ENCODE results near the gene GNG12.
"Not testable (repeated sequence)": the region's sequence is repeated elsewhere in the genome, so short reads cannot be mapped to it uniquely, and the experiment has no call there.

GNG12 gene

DNA sequence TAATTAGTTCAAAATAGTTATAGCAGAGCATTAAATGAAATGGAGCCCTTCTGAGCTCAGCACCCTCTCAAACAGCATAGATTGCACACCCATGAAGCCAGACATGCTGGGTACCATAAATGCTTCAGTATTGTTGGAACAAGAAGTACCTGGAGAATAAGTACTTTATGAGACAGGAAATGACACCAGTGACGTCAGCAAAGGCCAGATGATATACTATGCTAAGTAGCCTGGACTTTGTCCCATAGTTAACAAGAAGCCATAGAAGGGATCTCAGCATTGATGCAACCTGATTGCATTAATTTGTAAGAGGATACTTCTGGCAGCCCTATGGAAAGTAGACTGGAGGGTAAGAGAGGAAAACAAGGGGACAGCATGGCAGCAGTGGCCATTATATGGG, 164.6 kb downstream of the GNG12 start:
- no peak overlapping the region for H3K4me2 ChIP-seq
- H3K9me3 ChIP-seq: no peaks in the 10 kb centered on the region
- no peaks in the 10 kb centered on the region for H3K27me3 ChIP-seq
- H4K20me1 ChIP-seq: no peaks in the 10 kb centered on the region
- H3K27ac ChIP-seq: no peak overlapping the region
- no peak overlapping the region for H3K4me3 ChIP-seq
- no peak overlapping the region for H3K9ac ChIP-seq
- TF ChIP-seq Cebpa-rat (IDR thresholded peaks at IDR 0.05): no peak
- no peaks in the 10 kb centered on the region for H3K4me1 ChIP-seq
- H3K36me3 ChIP-seq: no peaks in the 10 kb centered on the region

DNA sequence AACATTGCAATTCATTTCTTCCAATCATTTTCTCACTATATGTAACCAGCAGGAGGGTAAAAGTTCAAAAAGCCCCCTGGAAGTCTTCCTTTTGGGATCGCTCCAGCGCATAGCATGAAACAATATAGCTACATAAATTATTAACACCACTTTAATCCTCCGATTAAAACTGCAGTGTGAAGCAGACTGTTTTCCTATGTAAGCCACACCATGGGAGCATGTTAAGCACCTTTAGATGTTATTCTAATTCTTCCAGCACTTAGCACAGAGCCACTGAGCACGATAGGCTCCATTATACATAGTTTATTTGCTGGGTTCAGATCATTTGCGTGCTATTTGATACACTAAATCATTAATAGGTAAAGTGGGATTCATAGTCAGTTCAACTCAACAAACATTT, 166.6 kb downstream of the GNG12 start:
- no peaks in the 10 kb centered on the region for H3K9me3 ChIP-seq
- H3K27me3 ChIP-seq: no peaks in the 10 kb centered on the region
- no peak overlapping the region for H3K9ac ChIP-seq
- no peak for TF ChIP-seq Cebpa-rat (IDR thresholded peaks at IDR 0.05)
- no peak overlapping the region for H3K4me2 ChIP-seq
- no peaks in the 10 kb centered on the region for H4K20me1 ChIP-seq
- H3K36me3 ChIP-seq: no peaks in the 10 kb centered on the region
- no peak overlapping the region for H3K27ac ChIP-seq
- no peaks in the 10 kb centered on the region for H3K4me1 ChIP-seq
- H3K4me3 ChIP-seq: no peak overlapping the region

DNA sequence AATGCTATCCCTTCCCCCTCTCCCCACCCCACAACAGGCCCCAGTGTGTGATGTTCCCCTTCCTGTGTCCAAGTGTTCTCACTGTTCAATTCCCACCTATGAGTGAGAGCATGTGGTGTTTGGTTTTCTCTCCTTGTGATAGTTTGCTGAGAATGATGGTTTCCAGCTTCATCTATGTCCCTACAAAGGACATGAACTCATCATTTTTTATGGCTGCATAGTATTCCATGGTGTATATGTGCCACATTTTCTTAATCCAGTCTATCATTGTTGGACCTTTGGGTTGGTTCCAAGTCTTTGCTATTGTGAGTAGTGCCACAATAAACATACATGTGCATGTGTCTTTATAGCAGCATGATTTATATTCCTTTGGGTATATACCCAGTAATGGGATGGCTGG, 168.0 kb downstream of the GNG12 start:
- H3K4me2 ChIP-seq, H3K4me1 ChIP-seq, H4K20me1 ChIP-seq, H3K27ac ChIP-seq, H3K9ac ChIP-seq, H3K4me3 ChIP-seq, H3K9me3 ChIP-seq, H3K27me3 ChIP-seq, H3K36me3 ChIP-seq: not testable (repeated sequence)

DNA sequence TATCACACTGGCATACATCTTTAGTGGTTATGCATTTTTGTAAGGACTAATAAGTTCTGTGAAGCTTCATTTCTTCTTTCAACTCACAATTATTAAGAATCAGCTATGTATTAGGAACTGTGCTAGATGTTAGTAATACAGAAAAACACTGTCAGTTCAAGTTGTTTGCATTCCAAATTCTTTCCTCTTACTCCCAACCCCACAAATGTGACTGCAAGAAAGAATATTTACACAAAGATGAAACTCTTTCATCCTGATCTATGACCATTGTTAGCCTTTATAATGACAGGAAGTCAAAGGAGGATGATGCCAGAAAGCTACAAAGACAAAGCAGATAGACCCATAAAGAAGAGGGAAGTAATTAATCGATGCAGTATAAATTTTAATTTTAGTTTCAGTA, 169.2 kb downstream of the GNG12 start:
- no peak overlapping the region for H3K4me2 ChIP-seq
- H3K9me3 ChIP-seq: no peaks in the 10 kb centered on the region
- H3K4me1 ChIP-seq: no peaks in the 10 kb centered on the region
- no peak overlapping the region for H3K4me3 ChIP-seq
- no peaks in the 10 kb centered on the region for H4K20me1 ChIP-seq
- H3K9ac ChIP-seq: no peak overlapping the region
- TF ChIP-seq Cebpa-rat (IDR thresholded peaks at IDR 0.05): no peak
- H3K36me3 ChIP-seq: no peaks in the 10 kb centered on the region
- no peak overlapping the region for H3K27ac ChIP-seq
- H3K27me3 ChIP-seq: no peaks in the 10 kb centered on the region

DNA sequence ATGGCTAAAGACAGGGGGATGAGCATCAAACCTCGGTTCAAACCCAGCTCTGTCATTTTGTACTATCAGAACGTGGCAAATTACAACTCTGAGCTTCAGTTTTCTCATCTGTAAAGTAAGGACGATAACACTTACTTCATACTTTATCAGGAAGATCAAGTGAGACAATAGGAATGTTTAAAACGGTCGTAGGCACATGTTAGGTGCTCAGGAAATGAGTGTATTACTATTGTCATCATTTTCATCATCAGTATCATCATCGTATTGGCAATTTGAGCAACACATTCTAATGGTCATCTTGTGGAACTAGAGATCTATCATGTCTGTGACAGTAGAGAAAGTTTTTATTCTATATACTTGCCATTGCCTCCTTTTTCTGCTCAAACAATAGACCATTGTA, 170.4 kb downstream of the GNG12 start:
- H3K9ac ChIP-seq: no peak overlapping the region
- no peak for TF ChIP-seq Cebpa-rat (IDR thresholded peaks at IDR 0.05)
- H3K4me1 ChIP-seq: no peaks in the 10 kb centered on the region
- no peak overlapping the region for H3K4me2 ChIP-seq
- no peak overlapping the region for H3K4me3 ChIP-seq
- H4K20me1 ChIP-seq: no peaks in the 10 kb centered on the region
- H3K27me3 ChIP-seq: no peaks in the 10 kb centered on the region
- H3K27ac ChIP-seq: no peak overlapping the region
- H3K36me3 ChIP-seq: no peaks in the 10 kb centered on the region
- H3K9me3 ChIP-seq: no peaks in the 10 kb centered on the region

DNA sequence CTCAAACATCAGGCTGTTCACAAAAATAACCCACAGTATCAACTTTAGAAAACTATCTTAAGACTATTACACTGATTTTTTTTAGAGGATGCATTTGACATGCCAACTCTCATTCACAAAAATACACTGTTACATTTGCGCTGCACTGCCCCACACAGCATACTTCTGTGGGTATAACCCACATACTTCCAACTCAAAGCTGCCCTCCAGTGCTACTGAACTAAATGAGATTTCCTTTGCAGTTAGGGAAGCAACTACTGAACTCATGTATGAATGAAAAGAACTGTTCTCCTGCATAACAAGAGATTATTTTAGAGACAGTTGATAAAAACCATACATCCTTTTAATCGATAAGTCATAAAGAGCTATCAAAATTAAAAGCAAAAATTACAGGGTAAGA, 174.0 kb downstream of the GNG12 start:
- no peak overlapping the region for H3K4me2 ChIP-seq
- H3K4me1 ChIP-seq: no peaks in the 10 kb centered on the region
- H4K20me1 ChIP-seq: no peaks in the 10 kb centered on the region
- H3K4me3 ChIP-seq: no peak overlapping the region
- no peaks in the 10 kb centered on the region for H3K9me3 ChIP-seq
- no peaks in the 10 kb centered on the region for H3K36me3 ChIP-seq
- H3K27ac ChIP-seq: no peak overlapping the region
- TF ChIP-seq Cebpa-rat (IDR thresholded peaks at IDR 0.05): no peak
- H3K27me3 ChIP-seq: no peaks in the 10 kb centered on the region
- H3K9ac ChIP-seq: no peak overlapping the region

DNA sequence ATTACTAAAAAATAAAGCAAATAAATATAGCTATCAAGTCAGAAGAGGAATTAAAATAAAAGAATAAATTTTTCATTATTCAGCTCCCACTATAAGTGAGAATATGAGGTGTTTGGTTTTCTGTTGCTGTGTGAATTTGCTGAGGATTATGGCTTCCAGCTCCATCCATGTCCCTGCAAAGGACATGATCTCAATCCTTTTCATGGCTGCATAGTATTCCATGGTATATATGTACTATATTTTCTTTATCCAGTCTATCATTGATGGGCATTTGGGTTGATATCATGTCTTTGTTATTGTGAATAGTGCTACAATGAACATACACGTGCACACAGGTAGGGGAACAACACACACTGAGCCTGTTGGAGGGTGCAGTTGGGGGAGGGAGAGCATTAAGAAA, 176.1 kb downstream of the GNG12 start:
- H4K20me1 ChIP-seq, H3K9me3 ChIP-seq, H3K9ac ChIP-seq, H3K27ac ChIP-seq, H3K4me1 ChIP-seq, H3K36me3 ChIP-seq, H3K4me3 ChIP-seq, H3K27me3 ChIP-seq, H3K4me2 ChIP-seq: not testable (repeated sequence)

DNA sequence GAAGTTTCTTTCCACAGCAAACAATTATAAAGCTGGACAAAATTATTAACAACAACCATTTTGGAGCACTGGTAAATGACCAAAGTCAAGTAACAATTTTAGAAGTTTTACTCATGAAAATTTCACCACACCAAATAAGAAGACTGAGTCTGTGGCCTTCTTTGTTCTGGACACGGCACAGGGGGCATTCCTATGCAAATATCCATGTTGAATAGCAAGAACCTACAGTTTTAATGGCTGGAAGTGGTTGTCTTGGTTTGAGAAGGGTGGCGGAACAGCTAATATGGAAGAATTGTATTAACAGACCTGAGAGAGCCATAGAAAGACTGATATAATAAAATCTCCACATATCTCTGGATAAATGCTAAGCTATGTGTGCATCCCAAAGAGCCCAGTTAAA, 177.7 kb downstream of the GNG12 start:
- H3K4me2 ChIP-seq: no peak overlapping the region
- H3K4me1 ChIP-seq: no peaks in the 10 kb centered on the region
- H3K9ac ChIP-seq: no peak overlapping the region
- H3K27ac ChIP-seq: no peak overlapping the region
- H3K4me3 ChIP-seq: no peak overlapping the region
- H3K9me3 ChIP-seq: no peaks in the 10 kb centered on the region
- H3K27me3 ChIP-seq: no peaks in the 10 kb centered on the region
- H4K20me1 ChIP-seq: no peaks in the 10 kb centered on the region
- no peaks in the 10 kb centered on the region for H3K36me3 ChIP-seq
- no peak for TF ChIP-seq Cebpa-rat (IDR thresholded peaks at IDR 0.05)

DNA sequence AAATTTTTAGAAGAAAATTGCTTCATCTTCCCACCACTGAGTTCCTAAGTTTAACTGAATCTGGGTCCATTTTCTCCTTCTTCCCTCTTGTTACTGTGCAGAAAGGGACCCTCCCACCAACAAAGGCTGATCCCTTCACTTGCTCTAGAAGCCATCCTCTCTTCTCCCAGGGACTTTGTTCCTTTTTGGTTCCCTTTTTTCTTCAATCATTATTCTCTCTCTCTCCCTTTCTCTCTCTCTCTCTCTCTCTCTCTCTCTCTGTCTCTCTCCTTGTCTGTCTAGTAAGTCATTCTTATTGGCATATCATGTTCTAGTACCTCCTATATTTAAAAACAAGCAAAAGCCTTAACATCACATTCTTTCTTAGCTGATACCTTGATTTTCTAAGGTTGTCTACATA, 180.0 kb downstream of the GNG12 start:
- H3K4me2 ChIP-seq: no peak overlapping the region
- no peaks in the 10 kb centered on the region for H3K9me3 ChIP-seq
- no peak for TF ChIP-seq Cebpa-rat (IDR thresholded peaks at IDR 0.05)
- H3K4me3 ChIP-seq: no peak overlapping the region
- no peaks in the 10 kb centered on the region for H3K36me3 ChIP-seq
- no peaks in the 10 kb centered on the region for H4K20me1 ChIP-seq
- no peaks in the 10 kb centered on the region for H3K4me1 ChIP-seq
- no peaks in the 10 kb centered on the region for H3K27me3 ChIP-seq
- H3K9ac ChIP-seq: no peak overlapping the region
- no peak overlapping the region for H3K27ac ChIP-seq

DNA sequence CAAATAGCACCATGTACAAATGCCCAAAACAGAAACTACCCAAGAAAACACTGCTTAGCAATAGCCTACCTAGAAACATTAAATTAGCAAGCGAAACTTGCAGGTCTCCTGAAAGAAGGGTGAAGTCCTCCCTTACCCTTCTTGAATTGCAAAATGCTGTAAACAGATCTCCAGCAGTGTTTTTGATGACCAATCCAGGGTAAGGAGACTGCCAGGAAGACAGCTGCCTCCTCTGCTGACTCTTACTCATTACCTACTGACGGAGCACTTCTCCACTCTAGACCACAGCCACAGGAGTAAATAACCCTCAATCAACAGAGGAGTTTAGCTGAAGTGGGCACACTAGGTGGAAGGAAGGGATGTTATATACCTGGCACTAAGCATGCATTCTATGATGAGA, 180.5 kb downstream of the GNG12 start:
- TF ChIP-seq Cebpa-rat (IDR thresholded peaks at IDR 0.05): no peak
- no peak overlapping the region for H3K4me3 ChIP-seq
- H3K4me1 ChIP-seq: no peaks in the 10 kb centered on the region
- H4K20me1 ChIP-seq: no peaks in the 10 kb centered on the region
- H3K9me3 ChIP-seq: no peaks in the 10 kb centered on the region
- H3K27me3 ChIP-seq: no peaks in the 10 kb centered on the region
- H3K36me3 ChIP-seq: no peaks in the 10 kb centered on the region
- H3K9ac ChIP-seq: no peak overlapping the region
- no peak overlapping the region for H3K27ac ChIP-seq
- H3K4me2 ChIP-seq: no peak overlapping the region

Measured in BLaER1 (cell line).